Measurements from ENCODE around the gene DPEP2.

GRCh38 chr16:67963662-67964321, 35.5 kb downstream of the DPEP2 start:
- TF ChIP-seq CTCF (IDR thresholded peaks at IDR 0.05) (no peak), POLR2A (IDR thresholded peaks at IDR 0.05) (no peak)
